HG03565 (cell line): Measurements from ENCODE around the gene COP1.
"Not testable (repeated sequence)": the region's sequence is repeated elsewhere in the genome, so short reads cannot be mapped to it uniquely, and the experiment has no call there.

Source experiments
- ATAC-seq: cut with Tn5 transposase; IDR thresholded peaks from one replicate; pipeline ENCODE4 v1.9.1; 2021; ENCODE audit warnings: mild to moderate bottlenecking, moderate library complexity; ENCODE audit not compliant: unreplicated experiment

The COP1 gene

DNA sequence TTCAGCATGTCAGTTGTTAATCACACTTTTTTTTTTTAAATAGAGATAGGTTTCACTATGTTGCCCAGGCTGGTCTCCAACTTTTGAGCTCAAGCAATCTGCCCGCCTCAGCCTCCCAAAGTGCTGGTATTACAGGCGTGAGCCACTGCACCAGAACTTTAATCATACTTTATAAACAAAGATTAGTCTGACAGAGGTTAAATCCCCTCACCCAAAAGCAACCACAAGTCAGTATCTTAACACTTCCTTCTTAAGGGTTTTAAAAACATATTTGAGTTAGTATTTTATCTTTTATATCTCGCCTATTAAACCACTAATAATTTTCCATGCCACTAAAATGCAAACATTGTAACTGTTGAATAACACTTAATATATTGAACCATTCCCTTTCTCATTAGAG, 70.2 kb downstream of the COP1 start:
- ATAC-seq = no peak

DNA sequence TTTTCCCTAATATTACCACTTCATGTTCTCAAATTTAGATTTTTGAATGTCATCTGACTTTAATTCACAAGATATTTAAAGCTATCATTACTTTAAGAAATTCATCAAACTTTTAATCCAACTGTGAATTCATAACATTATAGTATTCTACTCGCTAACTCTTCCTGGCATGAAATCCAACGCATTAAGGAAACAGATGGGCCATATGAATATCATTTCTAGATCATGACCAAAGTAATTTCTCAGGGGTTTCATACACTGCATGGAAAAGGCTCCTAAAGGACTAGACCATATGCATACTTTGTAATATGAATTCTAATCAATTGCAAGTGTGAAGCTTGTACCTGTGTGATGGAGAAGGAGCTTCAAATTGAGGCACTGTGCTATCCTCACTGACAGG, 72.4 kb downstream of the COP1 start:
- no peak for ATAC-seq

DNA sequence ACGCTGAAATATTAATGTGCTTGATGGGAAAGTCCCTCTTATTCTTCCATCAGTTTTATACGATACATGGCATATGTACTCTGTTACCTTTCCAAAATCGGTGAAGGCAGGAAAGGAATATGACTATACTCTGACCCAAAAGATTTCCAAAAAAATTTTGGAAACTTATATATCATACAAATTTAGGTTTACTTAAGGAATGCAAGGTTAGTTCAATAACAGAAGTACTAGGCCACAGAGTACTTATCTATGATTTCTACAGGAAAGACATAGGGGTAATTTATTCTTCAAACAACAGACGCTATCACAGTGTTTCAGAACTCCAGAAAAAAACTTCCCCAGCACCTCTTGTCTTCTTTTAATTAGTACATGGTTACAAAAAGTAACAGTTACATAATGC, 84.8 kb downstream of the COP1 start:
- no peak for ATAC-seq

DNA sequence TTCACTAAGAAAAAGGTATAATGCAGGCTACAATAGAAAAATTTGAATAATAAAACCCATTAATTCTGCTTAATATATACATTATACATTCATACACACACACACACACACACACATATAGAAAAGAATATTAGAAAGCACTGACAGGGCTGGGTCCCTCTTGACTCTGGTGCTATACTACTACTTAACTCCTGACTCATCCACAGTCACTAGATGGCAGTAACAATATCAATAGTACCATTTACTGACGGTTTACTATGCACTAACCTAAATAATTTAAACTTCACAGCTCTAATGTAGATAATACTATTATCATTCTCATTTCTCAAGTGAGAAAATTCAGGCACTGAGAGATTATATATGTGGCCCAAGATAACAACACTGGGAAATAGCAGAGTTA, 87.5 kb downstream of the COP1 start:
- ATAC-seq = peak; percentile 64

DNA sequence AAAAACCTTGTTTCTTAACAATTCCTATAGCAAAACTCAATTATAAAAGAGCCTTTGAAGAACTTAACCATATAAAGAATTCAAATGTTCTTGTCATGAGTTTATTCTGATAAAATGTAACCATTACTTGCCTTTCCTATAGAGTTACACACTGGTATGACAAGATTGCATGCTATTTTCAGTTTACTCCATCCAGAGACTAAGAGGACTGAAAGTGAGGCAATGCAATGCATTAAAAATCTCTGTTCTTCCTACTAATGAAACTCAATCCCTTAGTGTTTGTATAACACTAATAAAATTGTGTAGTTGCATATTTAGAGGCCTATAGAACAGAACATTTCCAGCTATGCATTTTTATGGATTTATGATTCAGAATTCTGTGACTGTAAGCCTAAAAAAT, 88.1 kb downstream of the COP1 start:
- no peak for ATAC-seq

DNA sequence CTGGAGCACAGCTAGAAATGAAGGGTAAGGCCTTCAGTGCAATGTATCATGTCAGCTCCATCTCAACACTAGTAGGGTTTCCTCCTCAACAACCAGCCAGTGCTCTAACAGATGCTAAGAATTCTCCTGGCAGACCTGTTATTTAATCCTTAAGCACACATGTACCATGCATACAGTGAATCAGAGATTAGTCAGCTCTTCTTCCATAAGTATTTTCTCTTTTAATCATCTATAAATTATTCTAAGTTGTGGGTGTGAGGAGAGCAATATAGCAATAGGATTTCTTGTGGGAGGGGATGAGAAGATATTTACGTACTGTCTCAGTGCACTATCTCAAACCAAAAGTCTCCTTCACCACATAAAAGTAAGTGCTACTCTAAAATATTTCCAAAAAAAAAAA, 95.3 kb downstream of the COP1 start:
- no peak for ATAC-seq

DNA sequence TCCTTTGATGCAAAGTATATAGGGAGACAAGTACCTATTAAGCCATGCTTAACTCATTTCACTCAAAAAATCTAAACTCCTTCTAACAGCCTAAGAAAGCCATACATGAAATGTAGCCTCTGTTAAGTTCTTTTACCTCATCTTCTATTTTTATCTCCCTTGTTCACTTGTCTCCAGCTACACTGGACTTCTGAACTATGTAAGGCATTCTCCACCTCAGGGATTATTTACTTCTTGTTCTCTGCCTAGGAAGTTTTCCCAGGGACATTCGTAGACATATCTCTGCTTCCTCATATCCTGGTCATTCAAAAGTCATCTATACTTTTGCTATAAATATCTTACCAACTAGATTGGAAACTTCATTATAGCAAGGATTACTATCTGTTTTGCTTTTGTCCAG, 96.9 kb downstream of the COP1 start:
- ATAC-seq = no peak

DNA sequence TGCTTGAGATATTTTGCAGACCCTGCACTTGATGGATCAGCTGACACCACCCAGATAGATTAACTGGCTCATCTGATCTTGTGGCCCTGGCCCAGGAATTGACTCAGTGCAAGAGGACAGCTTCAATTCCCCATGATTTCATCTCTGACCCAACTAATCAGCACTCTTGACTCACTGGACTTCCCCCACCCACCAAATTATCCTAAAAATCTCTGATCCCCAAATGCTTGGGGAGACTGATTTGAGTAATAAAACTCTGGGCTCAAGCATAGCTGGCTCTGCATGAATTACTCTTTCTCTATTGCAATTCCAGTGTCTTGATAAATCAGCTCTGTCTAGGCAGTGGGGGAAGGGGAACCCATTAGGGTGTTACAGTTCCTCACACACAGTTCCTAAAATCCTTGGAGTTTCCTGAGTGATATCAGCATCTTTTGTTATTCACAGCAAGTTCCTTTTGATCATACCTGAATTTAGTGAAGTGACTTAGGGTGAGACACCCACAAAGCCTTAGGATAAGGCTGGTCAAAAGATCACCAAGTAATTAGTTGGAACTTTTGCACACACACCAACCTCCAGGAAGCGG, 104.2 kb downstream of the COP1 start:
- no peak for ATAC-seq

DNA sequence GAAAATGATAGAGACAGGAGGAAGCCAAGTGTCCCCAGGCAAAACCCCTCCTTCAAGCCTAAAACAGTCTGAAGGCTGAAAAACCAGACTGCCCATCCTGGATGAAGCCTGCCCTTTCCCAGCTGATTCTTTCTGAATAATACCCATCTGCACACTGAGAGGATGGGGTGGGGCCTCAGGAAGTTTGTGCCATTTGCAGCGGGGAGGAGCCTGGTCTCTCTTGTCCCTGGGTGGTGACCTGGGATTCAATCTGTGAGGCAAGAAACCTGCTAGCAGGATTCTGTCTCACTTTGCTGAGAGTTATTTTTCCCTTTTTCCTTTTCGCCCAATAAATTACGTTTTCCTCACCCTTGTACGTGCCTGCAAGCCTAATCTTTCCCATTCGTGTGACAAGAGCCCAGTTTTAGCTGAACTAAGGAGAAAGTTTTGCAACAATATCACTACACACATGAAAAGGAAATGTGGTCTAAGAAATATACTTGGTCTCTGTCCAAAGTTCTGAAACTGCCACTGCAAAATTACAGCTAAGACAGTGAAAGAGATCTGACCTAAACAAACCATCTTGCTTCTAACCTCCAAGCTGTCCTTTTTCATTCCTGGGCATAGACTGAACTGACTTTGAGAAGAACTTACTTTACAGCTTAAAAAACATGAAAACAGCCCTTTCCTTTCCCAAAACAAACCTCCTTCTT, 105.0 kb downstream of the COP1 start:
- ATAC-seq = no peak

DNA sequence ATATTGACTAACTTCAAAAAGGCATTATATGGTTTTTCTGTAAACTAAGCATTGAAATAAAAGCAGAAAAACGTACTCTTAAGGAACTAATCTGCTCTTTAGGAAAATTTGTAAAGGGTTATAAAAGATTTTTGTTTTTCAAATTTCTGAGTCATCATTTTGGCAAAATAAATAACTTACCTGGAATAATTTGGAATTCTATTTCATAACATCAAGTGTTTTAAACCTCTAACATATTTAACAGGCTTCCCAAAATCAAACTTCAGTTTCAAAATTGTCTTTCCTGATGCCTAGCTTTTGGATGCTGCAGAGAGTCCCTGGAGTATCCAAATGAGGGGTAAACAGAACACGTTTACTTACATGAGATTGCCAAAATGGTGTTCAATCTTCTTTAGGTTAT, 108.5 kb downstream of the COP1 start:
- no peak for ATAC-seq

DNA sequence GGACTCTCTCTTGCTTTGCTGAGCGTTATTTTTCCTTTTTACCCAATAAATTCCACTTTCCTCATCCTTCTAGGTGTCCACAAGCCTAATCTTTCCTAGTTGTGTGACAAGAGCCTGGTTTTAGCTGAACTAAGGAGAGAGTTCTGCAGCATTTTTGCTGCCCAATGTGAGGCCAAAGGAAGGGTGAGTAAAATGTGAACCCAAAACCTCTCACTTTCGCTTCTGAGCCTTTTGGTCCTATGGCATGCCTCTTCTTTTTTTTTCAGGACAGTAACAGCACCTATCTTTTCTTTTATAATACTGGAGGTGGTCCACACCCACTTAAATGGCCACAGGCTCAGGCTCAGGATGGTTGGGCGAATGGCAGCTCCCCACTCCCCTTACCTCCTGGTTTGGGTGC, 111.1 kb downstream of the COP1 start:
- ATAC-seq = no peak

DNA sequence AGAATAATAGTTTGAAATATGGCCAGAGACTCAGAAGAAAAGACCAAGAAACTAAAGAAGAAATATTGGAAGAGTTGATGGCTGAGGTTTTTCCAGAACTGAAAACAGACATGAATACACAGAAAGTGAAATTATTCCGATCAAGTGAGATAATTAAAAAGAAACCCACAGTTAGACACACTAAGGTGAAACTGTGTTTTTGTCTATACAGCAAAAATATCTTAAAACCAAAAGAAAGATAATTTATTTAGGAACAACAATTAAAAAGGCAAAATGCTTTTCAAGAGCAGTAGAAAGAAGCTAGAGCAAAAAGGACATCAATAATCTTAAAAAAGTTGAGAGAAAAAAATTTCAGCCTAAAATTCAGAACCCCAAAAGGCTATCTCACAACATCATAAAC, 116.3 kb downstream of the COP1 start:
- no peak for ATAC-seq

DNA sequence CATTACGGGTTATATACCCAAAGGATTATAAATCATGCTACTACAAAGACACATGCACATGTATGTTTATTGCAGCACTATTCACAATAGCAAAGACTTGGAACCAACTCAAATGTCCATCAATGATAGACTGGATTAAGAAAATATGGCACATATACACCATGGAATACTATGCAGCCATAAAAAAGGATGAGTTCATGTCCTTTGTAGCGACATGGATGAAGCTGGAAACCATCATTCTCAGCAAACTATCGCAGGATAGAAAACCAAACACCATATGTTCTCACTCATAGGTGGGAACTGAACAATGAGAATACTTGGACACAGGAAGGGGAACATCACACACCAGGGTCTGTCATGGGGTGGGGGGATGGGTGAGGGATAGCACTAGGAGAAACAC, 119.3 kb downstream of the COP1 start:
- not testable (repeated sequence) for ATAC-seq

DNA sequence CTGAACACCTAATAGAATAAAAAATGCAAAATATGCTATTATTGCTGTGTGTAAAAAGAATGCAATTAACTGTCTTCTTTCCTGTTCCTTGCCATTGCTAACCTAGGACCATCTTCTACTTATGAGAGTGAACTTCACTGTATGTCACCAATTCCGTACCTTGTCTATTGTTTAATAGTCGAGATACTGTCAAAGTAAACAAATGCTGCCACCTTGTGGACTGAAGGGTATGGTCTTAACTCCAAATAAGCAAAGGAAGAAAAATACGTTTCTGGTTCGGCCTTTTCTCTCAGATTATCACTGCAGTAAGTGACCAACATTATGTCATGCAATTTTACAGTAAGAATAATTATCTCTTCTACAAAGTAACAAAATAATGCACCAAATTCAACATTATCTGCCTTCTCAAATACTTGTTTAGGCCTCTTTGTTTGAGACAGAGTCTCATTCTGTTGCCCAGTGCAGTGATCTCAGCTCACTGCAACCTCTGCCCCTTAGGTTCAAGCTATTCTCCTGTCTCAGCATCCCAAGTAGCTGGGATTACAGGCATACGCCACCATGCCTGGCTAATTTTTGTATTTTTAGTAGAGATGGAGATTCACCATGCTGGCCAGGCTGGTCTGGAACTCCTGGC, 133.4 kb downstream of the COP1 start:
- peak; percentile 76 for ATAC-seq

DNA sequence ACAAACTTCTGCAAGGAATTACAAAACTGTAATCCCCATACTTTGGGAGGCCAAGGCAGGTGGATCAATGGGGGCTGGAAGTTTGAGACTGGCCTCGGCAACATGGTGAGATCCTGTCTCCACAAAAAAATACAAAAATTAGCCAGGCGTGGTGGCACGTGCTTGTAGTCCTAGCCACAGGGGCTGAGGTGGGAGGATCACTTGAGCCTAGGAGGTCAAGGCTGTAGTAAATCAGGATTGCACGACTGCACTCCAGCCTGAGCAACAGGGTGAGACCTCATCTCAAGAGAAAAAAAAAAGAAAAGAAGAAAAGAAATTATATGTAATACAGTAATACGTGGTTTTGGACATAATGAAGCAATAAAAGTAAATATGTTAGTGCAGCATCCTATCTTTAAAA, 138.2 kb downstream of the COP1 start:
- no peak for ATAC-seq

DNA sequence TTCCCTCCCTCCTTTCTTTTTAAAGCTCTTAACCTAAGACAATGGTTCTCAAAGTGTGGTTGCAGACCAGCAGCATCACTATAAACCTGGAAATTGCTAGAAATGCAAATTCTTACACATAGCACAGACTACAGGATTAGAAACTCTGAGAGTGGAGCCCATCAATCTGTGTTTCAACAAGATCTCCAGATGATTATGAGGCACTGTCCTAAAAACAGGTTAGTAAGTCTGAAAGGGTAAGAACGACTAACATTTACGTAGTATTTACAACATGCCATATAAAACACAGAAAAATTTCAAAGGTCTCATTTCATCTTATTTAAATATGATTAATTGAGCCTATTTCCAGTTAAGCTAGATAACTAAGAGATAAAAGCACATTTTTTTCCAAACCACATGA, 138.8 kb downstream of the COP1 start:
- ATAC-seq = no peak

DNA sequence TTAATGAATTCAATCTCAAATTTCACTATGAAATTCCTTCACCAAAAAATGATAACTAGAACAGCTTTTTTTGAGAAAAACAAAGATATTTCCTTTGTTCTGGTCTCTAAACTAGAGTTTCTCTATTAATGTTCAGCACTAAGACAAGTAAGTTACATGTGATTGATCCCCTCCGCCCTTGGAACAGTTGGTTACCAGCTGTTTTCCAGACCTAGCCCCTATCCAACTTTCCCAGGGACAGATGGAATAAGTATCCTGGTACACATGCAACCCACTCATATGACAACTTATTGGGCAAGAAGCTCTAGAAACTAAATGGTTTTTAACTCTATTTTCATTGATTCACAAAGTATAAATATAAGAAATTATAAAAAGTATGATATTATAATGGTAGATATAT, 140.4 kb downstream of the COP1 start:
- no peak for ATAC-seq

DNA sequence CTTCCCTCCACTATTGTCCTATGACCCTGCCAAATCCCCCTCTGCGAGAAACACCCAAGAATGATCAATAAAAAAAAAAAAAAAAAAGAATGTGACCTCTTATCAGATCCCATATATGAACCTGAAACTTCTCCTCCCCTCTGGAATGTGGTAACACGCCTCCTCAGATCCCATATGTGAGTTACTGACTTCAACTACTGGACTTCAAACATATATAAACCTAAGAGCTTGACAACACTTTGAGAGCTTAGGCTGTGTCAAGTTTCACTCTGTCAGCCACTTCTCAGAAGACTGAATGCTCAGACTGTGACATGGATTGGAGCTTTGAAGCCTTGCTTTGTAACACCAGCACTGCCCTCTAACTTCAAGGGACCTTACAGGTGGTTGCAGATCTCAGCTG, 148.4 kb downstream of the COP1 start:
- no peak for ATAC-seq

DNA sequence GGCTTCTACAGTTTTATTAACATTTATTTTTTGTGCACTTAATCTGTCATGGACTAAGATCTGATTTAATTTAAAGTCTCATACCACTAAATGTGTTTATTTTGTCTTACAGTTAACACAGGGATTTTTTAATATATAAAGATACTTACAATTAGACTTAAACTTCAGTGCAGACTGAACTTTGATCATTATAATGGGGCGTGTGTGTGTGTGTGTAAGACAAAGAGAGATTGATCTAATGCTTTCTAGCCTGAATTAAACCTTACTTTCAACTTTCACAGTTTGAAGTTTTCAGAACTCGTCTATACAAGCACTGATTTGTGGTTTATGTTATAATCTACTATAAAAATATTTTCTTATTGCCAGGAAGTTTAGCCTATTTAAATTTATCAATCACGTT, 150.8 kb downstream of the COP1 start:
- no peak for ATAC-seq

DNA sequence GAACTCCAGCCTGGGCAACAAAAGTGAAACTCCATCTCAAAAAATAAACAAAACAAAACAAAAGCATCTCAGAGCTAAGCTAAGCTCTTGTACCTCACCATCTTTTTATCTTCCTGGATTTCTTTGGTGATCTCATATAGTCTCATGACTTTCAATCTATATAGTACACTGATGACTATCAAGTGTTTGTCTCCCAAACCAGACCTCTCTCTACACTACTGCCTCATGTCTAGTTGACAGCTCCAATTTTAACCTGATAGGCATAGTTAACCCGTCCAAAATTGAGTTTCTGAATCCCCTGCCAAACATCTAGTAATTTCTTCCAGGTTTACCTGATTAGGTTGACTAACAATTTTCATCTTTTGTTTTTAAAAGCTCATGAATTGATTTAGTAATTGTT, 151.7 kb downstream of the COP1 start:
- no peak for ATAC-seq

DNA sequence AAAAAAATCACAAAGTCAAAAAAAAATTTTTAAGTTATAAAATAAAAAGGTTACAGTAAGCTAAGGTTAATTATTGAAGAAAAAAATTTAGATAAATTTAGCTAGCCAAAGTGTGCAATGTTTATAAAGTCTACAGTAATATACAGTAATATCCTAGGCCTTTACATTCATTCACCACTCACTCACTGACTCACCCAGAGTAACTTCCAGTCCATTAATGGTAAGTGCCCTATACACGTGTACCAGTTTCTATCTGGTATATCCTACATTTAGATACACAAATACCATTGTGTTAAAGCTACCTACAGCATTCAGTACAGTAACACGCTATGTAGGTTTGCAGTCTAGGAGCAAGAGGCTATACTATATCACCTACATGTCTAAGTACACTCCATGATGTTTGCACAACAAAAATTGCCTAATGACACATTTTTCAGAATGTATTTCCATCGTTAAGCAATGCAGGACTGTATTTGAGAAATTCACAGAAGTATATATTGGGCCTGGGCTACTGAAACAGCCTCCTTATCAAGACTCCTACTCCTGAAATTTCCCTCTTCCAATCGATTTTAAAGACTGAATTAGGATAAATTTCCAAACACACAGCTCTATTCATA, 155.1 kb downstream of the COP1 start:
- ATAC-seq = no peak

DNA sequence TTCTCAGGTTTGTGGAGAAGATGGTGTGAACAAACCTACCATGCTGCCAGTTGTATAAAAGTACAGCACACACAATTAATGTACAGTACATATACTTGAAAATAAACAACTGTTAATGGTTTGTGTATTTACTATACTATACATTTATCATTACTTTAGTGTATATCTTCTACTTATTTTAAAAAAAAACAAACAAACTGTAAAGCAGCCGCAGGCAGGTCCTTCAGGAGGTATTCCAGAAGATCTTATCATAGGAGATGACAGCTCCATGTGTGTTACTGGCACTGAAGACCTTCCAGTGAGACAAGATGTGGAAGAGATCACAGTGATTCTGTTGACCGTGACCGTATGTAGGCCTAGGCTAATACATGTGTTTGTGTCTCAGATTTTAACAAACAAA, 155.7 kb downstream of the COP1 start:
- no peak for ATAC-seq
